DMS153 (cell line): Measurements from ENCODE around the gene RMND5B.
"Not testable (repeated sequence)": the region's sequence is repeated elsewhere in the genome, so short reads cannot be mapped to it uniquely, and the experiment has no call there.

Experiments used
- DNase-seq: peaks from one replicate; lab custom pipeline; 2025; lab: John Stamatoyannopoulos, UW

The RMND5B gene, protein sequence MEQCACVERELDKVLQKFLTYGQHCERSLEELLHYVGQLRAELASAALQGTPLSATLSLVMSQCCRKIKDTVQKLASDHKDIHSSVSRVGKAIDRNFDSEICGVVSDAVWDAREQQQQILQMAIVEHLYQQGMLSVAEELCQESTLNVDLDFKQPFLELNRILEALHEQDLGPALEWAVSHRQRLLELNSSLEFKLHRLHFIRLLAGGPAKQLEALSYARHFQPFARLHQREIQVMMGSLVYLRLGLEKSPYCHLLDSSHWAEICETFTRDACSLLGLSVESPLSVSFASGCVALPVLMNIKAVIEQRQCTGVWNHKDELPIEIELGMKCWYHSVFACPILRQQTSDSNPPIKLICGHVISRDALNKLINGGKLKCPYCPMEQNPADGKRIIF

DNA sequence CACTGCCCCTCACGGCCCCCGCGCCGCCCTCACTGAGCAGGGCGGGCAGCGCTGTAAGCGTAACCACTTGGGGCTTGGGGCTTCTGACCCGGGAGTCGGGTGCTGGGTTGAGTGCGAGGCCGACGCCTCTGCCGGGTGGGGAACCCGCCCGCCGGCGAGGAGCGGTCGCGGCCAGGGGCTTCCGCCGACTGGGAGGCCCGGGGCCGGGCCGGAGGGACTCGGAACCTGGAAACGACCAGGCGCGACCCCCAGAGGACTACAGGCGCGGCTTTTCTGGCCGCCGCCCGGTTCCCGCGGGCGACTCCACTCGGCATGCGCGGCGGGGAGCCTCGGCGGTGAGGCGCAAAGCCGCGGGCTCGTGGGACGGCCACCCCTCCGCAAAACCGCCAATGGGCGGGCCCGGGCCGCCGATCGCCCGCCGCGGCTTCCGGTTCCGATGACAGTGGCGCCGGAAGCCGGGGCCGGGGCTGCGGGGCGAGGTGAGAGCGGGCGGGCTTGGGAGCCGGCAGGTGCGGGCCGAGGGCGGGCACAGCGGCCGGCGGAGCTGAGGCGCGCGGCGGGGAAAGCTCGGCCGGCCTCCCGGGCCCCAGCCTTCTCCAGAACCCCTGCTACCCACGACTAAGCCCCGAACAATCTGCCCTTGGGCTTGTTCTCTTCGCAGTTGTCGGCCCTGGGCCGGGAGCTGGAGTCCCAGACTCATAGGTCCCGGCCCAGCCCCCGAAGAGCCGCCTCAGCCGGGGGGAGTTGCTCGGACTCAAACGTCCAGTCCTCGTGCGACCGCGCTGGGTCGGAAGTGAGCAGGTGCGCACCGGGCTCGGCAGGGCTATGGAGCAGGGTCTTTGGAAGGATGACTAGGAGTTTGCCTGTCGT, at the start of gene RMND5B:
Gene RMND5B (plus strand): TSS at position 439 of the 870 bp plus-strand sequence. CDS start 7,106 bp downstream, outside the sequence.
- DNase-seq, result peak; percentile 31

GRCh38 chr5:178081571-178082243, 49.1 kb upstream of the RMND5B start:
- DNase-seq, result no peak

- no peak for DNase-seq
Measured at GRCh38 chr5:178083922-178084321, 46.9 kb upstream of the RMND5B start.

DNA sequence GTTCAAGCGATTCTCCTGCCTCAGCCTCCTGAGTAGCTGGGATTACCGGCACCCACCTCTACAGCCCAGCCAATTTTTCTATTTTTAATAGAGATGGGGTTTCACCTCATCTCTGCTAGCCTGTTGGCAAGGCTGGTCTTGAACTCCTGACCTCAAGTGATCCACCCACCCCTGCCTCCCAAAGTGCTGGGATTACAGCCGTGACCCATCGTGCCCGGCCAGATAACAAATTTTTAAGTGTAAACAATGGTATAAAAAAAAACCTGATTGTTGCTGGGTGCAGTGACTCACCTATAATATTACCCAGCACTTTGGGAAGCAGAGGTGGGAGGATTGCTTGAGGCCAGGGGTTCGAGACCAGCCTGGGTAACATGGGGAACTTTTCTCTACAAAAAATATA, 45.5 kb upstream of the RMND5B start:
- no peak for DNase-seq

GRCh38 chr5:178086266-178086665, 44.5 kb upstream of the RMND5B start:
- DNase-seq, result no peak

DNA sequence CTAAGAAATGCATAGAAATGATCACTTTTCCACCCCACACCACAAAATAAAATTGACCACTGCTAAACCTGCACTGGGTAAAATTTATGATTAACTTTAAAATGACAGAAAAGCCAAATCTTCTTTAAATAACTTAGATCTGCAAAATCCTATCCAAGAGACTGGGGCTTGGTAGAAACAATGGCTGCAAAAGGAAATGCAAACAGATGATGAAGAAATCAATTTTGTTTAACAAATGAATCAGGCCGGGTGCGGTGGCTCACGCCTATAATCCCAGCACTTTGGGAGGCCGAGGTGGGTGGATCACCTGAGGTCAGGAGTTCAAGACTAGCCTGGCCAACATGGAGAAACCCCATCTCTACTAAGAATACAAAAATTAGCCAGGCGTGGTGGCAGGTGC, 43.6 kb upstream of the RMND5B start:
- DNase-seq, result not testable (repeated sequence)

- no peak for DNase-seq
Measured at GRCh38 chr5:178090856-178091255, 40.0 kb upstream of the RMND5B start.

DNA sequence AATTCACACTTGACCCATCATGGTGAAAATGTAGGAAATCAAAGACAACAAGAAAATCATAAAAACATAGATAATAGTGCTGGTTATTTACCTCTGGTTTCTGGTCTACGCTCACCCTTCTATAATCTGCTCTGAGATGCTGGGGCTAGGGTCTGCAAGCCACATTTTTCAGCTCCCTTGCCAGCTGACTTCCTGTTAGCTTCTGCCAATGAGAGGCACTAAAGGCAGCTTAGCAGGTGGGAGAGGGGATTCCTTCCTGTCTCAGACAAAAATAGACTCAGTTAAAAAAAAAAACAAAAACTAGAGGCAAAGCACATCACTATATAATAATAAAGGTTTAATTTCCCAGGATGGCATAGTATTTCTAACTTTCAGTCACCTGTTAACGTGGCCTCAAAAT, 37.7 kb upstream of the RMND5B start:
- DNase-seq, result no peak

GRCh38 chr5:178094345-178094744, 36.5 kb upstream of the RMND5B start:
- DNase-seq, result no peak

GRCh38 chr5:178098685-178099084, 32.1 kb upstream of the RMND5B start:
- no peak for DNase-seq

- no peak for DNase-seq
Measured at GRCh38 chr5:178103612-178104011, 27.2 kb upstream of the RMND5B start.

DNA sequence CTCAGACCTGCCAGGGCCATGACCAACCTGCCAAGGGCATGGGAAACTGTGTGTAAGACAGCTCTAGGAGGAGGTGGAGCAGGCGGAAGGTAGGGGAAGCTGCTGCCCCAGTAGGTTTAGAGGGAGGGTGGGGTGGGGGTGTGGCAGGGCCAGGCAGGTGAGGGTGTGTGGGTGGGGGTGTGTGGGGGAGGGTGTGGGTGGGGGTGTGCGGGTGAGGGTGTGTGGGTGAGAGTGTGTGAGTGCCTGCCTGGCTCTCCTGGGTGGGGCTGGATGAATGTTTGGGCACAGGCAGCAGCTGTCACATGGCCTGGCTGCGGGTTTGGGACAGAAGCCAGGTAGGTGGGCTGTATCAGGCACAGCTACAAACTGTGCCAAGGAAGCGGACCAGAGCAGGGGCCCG, 26.3 kb upstream of the RMND5B start:
- DNase-seq, result no peak

DNA sequence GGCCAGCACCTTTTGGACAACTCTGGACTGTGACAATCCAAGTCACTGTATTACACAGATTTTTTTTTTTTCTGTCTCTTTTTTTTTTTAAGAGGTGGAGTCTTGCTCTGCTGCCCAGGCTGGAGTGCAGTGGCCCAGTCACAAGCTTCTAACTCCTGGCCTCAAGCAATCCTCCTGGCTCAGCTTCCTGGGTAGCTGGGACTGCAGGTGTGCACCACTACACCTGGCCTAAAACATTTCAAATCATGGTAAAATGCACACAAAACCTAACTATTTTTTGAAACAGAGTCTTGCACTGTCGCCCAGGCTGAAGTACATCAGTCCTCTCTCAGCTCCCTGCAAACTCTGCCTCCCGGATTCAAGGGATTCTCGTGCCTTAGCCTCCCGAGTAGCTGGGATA, 24.7 kb upstream of the RMND5B start:
- no peak for DNase-seq

- DNase-seq, result no peak
Measured at GRCh38 chr5:178106556-178107239, 24.1 kb upstream of the RMND5B start.

GRCh38 chr5:178107756-178108310, 23.0 kb upstream of the RMND5B start:
- no peak for DNase-seq

DNA sequence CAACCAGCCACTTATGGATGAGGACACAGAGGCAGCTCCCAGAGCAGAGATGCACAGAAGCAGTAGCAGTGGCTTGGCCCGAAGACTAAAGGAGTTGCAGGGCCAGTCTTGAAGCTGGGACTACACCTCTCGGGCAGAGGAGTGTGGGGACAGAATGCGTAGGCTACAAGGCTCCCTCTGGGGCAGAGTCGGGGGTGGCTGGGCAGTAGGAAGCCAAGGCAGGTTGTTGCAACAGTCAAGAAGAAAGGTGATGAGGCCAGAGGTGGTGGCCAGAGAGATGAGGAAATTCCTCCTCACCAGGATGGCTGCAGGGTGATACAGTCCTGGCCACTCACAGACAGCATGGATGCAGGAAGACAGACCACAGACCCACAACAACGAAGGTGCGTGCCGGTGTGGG, 22.4 kb upstream of the RMND5B start:
- DNase-seq, result no peak

GRCh38 chr5:178108966-178109365, 21.8 kb upstream of the RMND5B start:
- no peak for DNase-seq

GRCh38 chr5:178110511-178110910, 20.3 kb upstream of the RMND5B start:
- no peak for DNase-seq

DNA sequence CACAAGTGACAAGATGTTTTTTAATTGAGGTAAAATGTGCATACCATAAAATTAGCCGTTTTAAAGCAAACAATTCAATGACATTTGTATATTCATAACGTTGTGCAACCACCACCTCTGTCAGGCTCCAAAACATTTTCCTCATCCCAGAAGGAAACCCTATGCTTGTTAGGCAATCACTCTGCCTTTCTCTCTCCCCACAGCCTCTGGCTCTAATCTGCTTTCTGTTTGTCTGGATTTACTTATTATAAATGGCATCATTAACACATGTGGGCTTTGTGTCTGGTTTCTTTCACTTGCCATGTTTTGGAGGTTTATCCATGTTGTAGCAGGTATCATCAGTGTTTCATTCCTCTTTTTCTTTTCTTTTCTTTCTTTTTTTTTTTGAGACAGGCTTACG, 18.9 kb upstream of the RMND5B start:
- no peak for DNase-seq

- no peak for DNase-seq
Measured at GRCh38 chr5:178112545-178112944, 18.3 kb upstream of the RMND5B start.

GRCh38 chr5:178113141-178113787, 17.6 kb upstream of the RMND5B start, which contains the start of gene N4BP3:
Gene N4BP3 (plus strand): TSS chr5:178113532. CDS start chr5:178119584, 6,052 bp downstream.
- peak; percentile 12 for DNase-seq
